ENCODE measurements around the gene PGGHG.
"Not testable (repeated sequence)": the region's sequence is repeated elsewhere in the genome, so short reads cannot be mapped to it uniquely, and the experiment has no call there.

Gene PGGHG

GRCh38 chr11:326842-327580 is 38.1 kb downstream of the PGGHG start:
- peak; percentile 57 to 85 (median 81) for DNase-seq
- peaks cover 2 to 70% (median 30%) of the 10 kb centered on the region in 4 experiments for H3K4me1 ChIP-seq (ENCODE audit: control extremely low read depth in 1 of 4, control insufficient read depth in 4 of 4, insufficient read depth in 4 of 4, low read length in 3 of 4)
- ChIA-PET POLR2A (interaction anchor here (1.3 kb wide), 1 partner anchor 29 kb away, joined by 7 read pairs; no protein-coding TSS in a partner anchor), CTCF (interaction anchor here (0.8 to 1.8 kb wide), 6 partner anchors 13 to 34 kb away, joined by 3 to 8 read pairs (median 4); no protein-coding TSS in a partner anchor)
- no peaks in the 10 kb centered on the region for H3K36me3 ChIP-seq (ENCODE audit: control insufficient read depth in 4 of 4, insufficient read depth in 4 of 4, low read length in 3 of 4)
- peak overlapping the region in 1 of 2 experiments; percentile 71 for H3K27ac ChIP-seq (ENCODE audit: insufficient read depth in 1 of 2, low read depth in 1 of 2, low read length in 2 of 2, poor library complexity in 1 of 2, severe bottlenecking in 2 of 2)
- H3K9me3 ChIP-seq (ENCODE audit: control extremely low read depth in 1 of 5, control insufficient read depth in 4 of 5, insufficient read depth in 2 of 5, low read depth in 1 of 5, low read length in 4 of 5), result no peaks in the 10 kb centered on the region
- 14% methylated on average over 17 of the region's 19 CpGs for WGBS (ENCODE audit: insufficient coverage)
- peak overlapping the region in 4 of 7 experiments; percentile 45 to 57 (median 52) for H3K4me3 ChIP-seq (ENCODE audit: control insufficient read depth in 1 of 7, extremely low read depth in 1 of 7, insufficient read depth in 4 of 7, low read depth in 2 of 7, low read length in 6 of 7)
- H3K27me3 ChIP-seq (replicated peaks in 2 of 5; ENCODE audit: control insufficient read depth in 4 of 5, insufficient read depth in 5 of 5, low read length in 4 of 5), result no peaks in the 10 kb centered on the region

DNA sequence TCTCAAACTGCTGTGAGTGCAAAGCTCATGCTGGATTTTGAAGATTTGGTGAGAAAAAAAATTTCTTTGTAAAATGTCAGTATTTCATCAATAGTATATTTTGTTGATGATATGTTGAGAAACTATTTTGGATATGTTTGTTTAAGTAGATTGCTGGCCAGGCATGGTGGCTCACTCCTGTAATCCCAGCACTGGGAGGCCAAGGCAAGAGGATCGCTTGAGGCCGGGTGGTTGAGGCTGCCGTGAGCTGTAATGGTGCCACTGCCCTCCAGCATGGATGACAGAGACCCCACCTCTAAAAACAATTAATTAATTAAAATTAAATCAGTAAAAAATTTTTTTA is 38.6 kb downstream of the PGGHG start:
- Histone ChIP-seq H3K27me3 (replicated peaks in 2 of 5; ENCODE audit: control insufficient read depth in 4 of 5, insufficient read depth in 5 of 5, low read length in 4 of 5) (no peaks in the 10 kb centered on the region), H3K36me3 (ENCODE audit: control insufficient read depth in 4 of 4, insufficient read depth in 4 of 4, low read length in 3 of 4) (no peaks in the 10 kb centered on the region), H3K4me3 (ENCODE audit: control insufficient read depth in 1 of 7, extremely low read depth in 1 of 7, insufficient read depth in 4 of 7, low read depth in 2 of 7, low read length in 6 of 7) (peak overlapping the region in 4 of 7 experiments; percentile 45 to 57 (median 52)), H3K9me3 (ENCODE audit: control extremely low read depth in 1 of 5, control insufficient read depth in 4 of 5, insufficient read depth in 2 of 5, low read depth in 1 of 5, low read length in 4 of 5) (no peaks in the 10 kb centered on the region), H3K4me1 (ENCODE audit: control extremely low read depth in 1 of 4, control insufficient read depth in 4 of 4, insufficient read depth in 4 of 4, low read length in 3 of 4) (peaks cover 2 to 70% (median 30%) of the 10 kb centered on the region in 4 experiments), H3K27ac (ENCODE audit: insufficient read depth in 1 of 2, low read depth in 1 of 2, low read length in 2 of 2, poor library complexity in 1 of 2, severe bottlenecking in 2 of 2) (peak overlapping the region in 1 of 2 experiments; percentile 71)
- WGBS (ENCODE audit: insufficient coverage), result no CpG with 5 or more reads among the region's 3 CpGs
- ChIA-PET POLR2A (interaction anchor here (0.6 to 1.3 kb wide), 2 partner anchors 24 to 28 kb away, joined by 6 to 7 read pairs; no protein-coding TSS in a partner anchor), CTCF (interaction anchor here (0.8 to 1.8 kb wide), 6 partner anchors 13 to 34 kb away, joined by 3 to 8 read pairs (median 4); no protein-coding TSS in a partner anchor)
- no peak for DNase-seq

- WGBS (ENCODE audit: insufficient coverage), result 97% methylated on average over 13 of the region's 13 CpGs
- peaks cover 0 to 1% (median 0%) of the 10 kb centered on the region in 5 experiments for H3K9me3 ChIP-seq (ENCODE audit: control extremely low read depth in 1 of 5, control insufficient read depth in 4 of 5, insufficient read depth in 2 of 5, low read depth in 1 of 5, low read length in 4 of 5)
- no peak overlapping the region for H3K4me3 ChIP-seq (ENCODE audit: control insufficient read depth in 1 of 7, extremely low read depth in 1 of 7, insufficient read depth in 4 of 7, low read depth in 2 of 7, low read length in 6 of 7)
- POLR2A ChIA-PET, result interaction anchor here (0.6 kb wide), 1 partner anchor 25 kb away, joined by 6 read pairs; no protein-coding TSS in a partner anchor
- H3K36me3 ChIP-seq (ENCODE audit: control insufficient read depth in 4 of 4, insufficient read depth in 4 of 4, low read length in 3 of 4), result no peaks in the 10 kb centered on the region
- CTCF ChIA-PET, result interaction anchor here (0.8 to 1.8 kb wide), 5 partner anchors 12 to 33 kb away, joined by 3 to 8 read pairs (median 4); no protein-coding TSS in a partner anchor
- H3K27me3 ChIP-seq (replicated peaks in 2 of 5; ENCODE audit: control insufficient read depth in 4 of 5, insufficient read depth in 5 of 5, low read length in 4 of 5), result no peaks in the 10 kb centered on the region
- no peak for DNase-seq
- H3K4me1 ChIP-seq (ENCODE audit: control extremely low read depth in 1 of 4, control insufficient read depth in 4 of 4, insufficient read depth in 4 of 4, low read length in 3 of 4), result peaks cover 2 to 74% (median 31%) of the 10 kb centered on the region in 4 experiments
- peak overlapping the region in 1 of 2 experiments; percentile 71 for H3K27ac ChIP-seq (ENCODE audit: insufficient read depth in 1 of 2, low read depth in 1 of 2, low read length in 2 of 2, poor library complexity in 1 of 2, severe bottlenecking in 2 of 2)
These were observed 39.1 kb downstream of the PGGHG start for GRCh38 chr11:328012-328411.

GRCh38 chr11:328516-329100 is 39.7 kb downstream of the PGGHG start:
- H3K36me3 ChIP-seq (ENCODE audit: control insufficient read depth in 4 of 4, insufficient read depth in 4 of 4, low read length in 3 of 4); DNase-seq; H3K4me3 ChIP-seq (ENCODE audit: control insufficient read depth in 1 of 7, extremely low read depth in 1 of 7, insufficient read depth in 4 of 7, low read depth in 2 of 7, low read length in 6 of 7); H3K27me3 ChIP-seq (replicated peaks in 2 of 5; ENCODE audit: control insufficient read depth in 4 of 5, insufficient read depth in 5 of 5, low read length in 4 of 5); POLR2A ChIA-PET; H3K9me3 ChIP-seq (ENCODE audit: control extremely low read depth in 1 of 5, control insufficient read depth in 4 of 5, insufficient read depth in 2 of 5, low read depth in 1 of 5, low read length in 4 of 5): not testable (repeated sequence)
- CTCF ChIA-PET, result interaction anchor here (1.5 to 1.9 kb wide), 5 partner anchors 11 to 27 kb away, joined by 3 to 16 read pairs (median 8); no protein-coding TSS in a partner anchor
- WGBS (ENCODE audit: insufficient coverage), result 100% methylated on average over 6 of the region's 15 CpGs
- Histone ChIP-seq H3K27ac (ENCODE audit: insufficient read depth in 1 of 2, low read depth in 1 of 2, low read length in 2 of 2, poor library complexity in 1 of 2, severe bottlenecking in 2 of 2) (peak overlapping the region in 1 of 2 experiments; percentile 71), H3K4me1 (ENCODE audit: control extremely low read depth in 1 of 4, control insufficient read depth in 4 of 4, insufficient read depth in 4 of 4, low read length in 3 of 4) (peaks cover 2 to 74% (median 32%) of the 10 kb centered on the region in 4 experiments)

DNA sequence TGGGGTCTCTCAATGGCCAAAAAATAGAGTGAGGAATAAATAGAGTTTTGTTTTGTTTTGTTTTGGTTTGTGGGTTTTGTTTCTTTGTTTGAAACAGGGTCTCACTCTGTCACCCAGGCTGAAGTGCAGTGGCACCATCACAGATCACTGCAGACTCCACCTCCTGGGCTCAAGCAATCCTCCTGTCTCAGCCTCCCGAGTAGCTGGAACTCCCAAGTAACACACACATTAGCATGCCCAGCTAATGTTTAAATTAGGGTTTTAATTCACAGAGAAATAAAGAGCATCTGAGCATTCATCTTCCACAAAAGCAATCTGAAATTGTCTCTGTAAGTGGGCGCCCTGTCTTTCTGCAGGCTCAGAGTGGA is 40.9 kb downstream of the PGGHG start:
- H3K27ac ChIP-seq (ENCODE audit: insufficient read depth in 1 of 2, low read depth in 1 of 2, low read length in 2 of 2, poor library complexity in 1 of 2, severe bottlenecking in 2 of 2), result peak overlapping the region in 1 of 2 experiments; percentile 70
- no peaks in the 10 kb centered on the region for H3K36me3 ChIP-seq (ENCODE audit: control insufficient read depth in 4 of 4, insufficient read depth in 4 of 4, low read length in 3 of 4)
- no peaks in the 10 kb centered on the region for H3K27me3 ChIP-seq (replicated peaks in 2 of 5; ENCODE audit: control insufficient read depth in 4 of 5, insufficient read depth in 5 of 5, low read length in 4 of 5)
- ChIA-PET POLR2A (no interaction called here), CTCF (interaction anchor here (0.9 to 1.9 kb wide), 5 partner anchors 10 to 26 kb away, joined by 3 to 16 read pairs (median 6); partner anchors contain the start of gene IFITM3)
- H3K9me3 ChIP-seq (ENCODE audit: control extremely low read depth in 1 of 5, control insufficient read depth in 4 of 5, insufficient read depth in 2 of 5, low read depth in 1 of 5, low read length in 4 of 5), result peaks cover 0 to 5% (median 0%) of the 10 kb centered on the region in 5 experiments
- DNase-seq, result no peak
- H3K4me3 ChIP-seq (ENCODE audit: control insufficient read depth in 1 of 7, extremely low read depth in 1 of 7, insufficient read depth in 4 of 7, low read depth in 2 of 7, low read length in 6 of 7), result no peak overlapping the region
- WGBS (ENCODE audit: insufficient coverage), result 100% methylated on average over 1 of the region's 2 CpGs
- H3K4me1 ChIP-seq (ENCODE audit: control extremely low read depth in 1 of 4, control insufficient read depth in 4 of 4, insufficient read depth in 4 of 4, low read length in 3 of 4), result peaks cover 2 to 69% (median 30%) of the 10 kb centered on the region in 4 experiments

DNA sequence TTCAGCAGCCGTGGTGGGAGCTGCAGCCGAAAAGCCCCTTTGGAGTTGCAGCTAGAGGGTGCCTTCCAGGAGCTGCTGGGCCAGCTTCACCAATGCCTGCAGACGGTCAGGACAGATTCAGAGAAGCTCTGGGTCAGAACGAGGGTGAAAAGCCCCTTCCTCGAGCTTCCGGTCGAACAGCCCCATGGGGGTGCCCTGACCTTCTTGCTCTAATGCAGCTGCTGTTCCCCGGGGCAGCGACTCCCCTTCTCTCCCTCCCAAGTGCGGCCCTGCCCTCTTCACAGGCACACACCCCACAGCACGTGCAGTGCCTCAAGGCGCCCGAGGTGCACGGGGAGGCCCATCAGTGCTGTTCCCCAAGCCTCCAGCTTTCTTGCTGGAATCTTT is 41.4 kb downstream of the PGGHG start:
- Histone ChIP-seq H3K36me3 (ENCODE audit: control insufficient read depth in 4 of 4, insufficient read depth in 4 of 4, low read length in 3 of 4) (no peaks in the 10 kb centered on the region), H3K27ac (ENCODE audit: insufficient read depth in 1 of 2, low read depth in 1 of 2, low read length in 2 of 2, poor library complexity in 1 of 2, severe bottlenecking in 2 of 2) (peak overlapping the region in 1 of 2 experiments; percentile 70), H3K27me3 (replicated peaks in 2 of 5; ENCODE audit: control insufficient read depth in 4 of 5, insufficient read depth in 5 of 5, low read length in 4 of 5) (no peaks in the 10 kb centered on the region), H3K4me1 (ENCODE audit: control extremely low read depth in 1 of 4, control insufficient read depth in 4 of 4, insufficient read depth in 4 of 4, low read length in 3 of 4) (peaks cover 2 to 70% (median 31%) of the 10 kb centered on the region in 4 experiments), H3K4me3 (ENCODE audit: control insufficient read depth in 1 of 7, extremely low read depth in 1 of 7, insufficient read depth in 4 of 7, low read depth in 2 of 7, low read length in 6 of 7) (no peak overlapping the region), H3K9me3 (ENCODE audit: control extremely low read depth in 1 of 5, control insufficient read depth in 4 of 5, insufficient read depth in 2 of 5, low read depth in 1 of 5, low read length in 4 of 5) (peaks cover 0 to 5% (median 0%) of the 10 kb centered on the region in 5 experiments)
- ChIA-PET CTCF (interaction anchor here (0.9 to 1.9 kb wide), 5 partner anchors 9 to 25 kb away, joined by 3 to 16 read pairs (median 6); partner anchors contain the start of gene IFITM3), POLR2A (no interaction called here)
- 96% methylated on average over 11 of the region's 14 CpGs for WGBS (ENCODE audit: insufficient coverage)
- DNase-seq, result no peak
